Thyroid gland (tissue), 4 donors: Measurements from ENCODE around the gene PLA2G4D.

Experiments used
- CTCF ChIP-seq, 6 experiments: fragments of 200-600 bp in 3 of 6; fragments of 450-650 bp in 3 of 6; sonication (generic) in 3 of 6; IDR thresholded peaks; one replicate each; pipeline ENCODE4 v1.5.1; 2016 to 2019; ENCODE audit warnings: antibody characterized with exemption in 6 of 6, mild to moderate bottlenecking in 2 of 6, inconsistent platforms in 1 of 6, moderate library complexity in 1 of 6
- POLR2A ChIP-seq, 2 donors: fragments of 450-650 bp; IDR thresholded peaks; one replicate each; pipeline ENCODE4 v1.6.1; 2017; ENCODE audit warnings: antibody characterized with exemption in 2 of 2, mild to moderate bottlenecking in 2 of 2, moderate library complexity in 1 of 2

DNA sequence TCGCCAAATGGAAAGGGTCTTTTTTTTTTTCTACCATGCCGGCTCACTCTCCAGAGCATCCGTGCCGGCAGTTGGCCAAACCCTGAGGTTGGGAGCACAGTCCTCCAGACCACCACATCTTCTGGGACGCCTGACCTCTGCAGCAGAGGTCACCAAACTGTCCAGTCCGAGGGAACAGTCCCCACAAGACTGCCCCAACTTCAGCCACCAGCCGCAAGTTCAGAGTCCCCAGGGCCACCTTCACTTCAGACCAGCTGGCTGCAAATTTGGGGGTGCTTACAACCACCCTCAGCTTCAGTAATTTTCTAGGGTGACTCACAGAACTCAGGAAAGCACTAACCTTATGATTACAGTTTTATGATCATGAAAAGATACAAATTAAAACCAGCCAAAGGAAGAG, 28.9 kb downstream of the PLA2G4D start:
- TF ChIP-seq POLR2A (IDR thresholded peaks at IDR 0.05) (no peak), CTCF (IDR thresholded peaks at IDR 0.05) (no peak)
